Measurements from ENCODE around the gene RAVER2.

DNA sequence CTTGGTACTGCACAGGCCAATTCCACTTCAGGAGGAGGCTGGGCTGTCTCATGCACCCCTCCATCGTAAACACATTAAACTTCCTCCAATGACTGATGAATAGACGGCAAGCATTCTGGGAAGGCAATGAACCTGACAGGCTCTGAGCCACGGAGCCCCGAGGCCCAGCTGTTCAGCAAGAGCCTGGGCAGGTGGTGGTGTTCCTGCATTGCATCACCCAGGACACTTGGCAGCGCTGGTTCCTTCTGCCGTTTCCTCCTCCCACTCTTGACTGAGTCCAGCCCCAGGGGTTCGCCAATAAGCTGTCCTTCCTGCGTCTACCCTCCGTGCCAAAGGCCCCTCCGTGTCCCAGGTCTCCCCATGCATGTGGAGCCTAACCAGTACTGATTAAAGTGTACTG, 111.7 kb downstream of the RAVER2 start:
- no peak for TF ChIP-seq EZH2 (IDR thresholded peaks at IDR 0.05; ENCODE audit: borderline replicate concordance, low read length)
- TF ChIP-seq, protein P1, sequence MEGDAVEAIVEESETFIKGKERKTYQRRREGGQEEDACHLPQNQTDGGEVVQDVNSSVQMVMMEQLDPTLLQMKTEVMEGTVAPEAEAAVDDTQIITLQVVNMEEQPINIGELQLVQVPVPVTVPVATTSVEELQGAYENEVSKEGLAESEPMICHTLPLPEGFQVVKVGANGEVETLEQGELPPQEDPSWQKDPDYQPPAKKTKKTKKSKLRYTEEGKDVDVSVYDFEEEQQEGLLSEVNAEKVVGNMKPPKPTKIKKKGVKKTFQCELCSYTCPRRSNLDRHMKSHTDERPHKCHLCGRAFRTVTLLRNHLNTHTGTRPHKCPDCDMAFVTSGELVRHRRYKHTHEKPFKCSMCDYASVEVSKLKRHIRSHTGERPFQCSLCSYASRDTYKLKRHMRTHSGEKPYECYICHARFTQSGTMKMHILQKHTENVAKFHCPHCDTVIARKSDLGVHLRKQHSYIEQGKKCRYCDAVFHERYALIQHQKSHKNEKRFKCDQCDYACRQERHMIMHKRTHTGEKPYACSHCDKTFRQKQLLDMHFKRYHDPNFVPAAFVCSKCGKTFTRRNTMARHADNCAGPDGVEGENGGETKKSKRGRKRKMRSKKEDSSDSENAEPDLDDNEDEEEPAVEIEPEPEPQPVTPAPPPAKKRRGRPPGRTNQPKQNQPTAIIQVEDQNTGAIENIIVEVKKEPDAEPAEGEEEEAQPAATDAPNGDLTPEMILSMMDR (IDR thresholded peaks at IDR 0.05; ENCODE audit: low read length), result no peak

Data from OCI-LY1 (cell line).